Pancreas (tissue), 8 donors: ENCODE results near the gene CCDC190. TPM values are rescaled to one million over a fixed set of nuclear protein-coding genes. Genes with fewer than 3 reads are reported as not detected.

ENCODE experiments used
- polyA plus RNA-seq, 2 donors: library from polyadenylated mRNA; stranded (reverse); fragments of 200-250 nt; gene quantifications; one replicate each; pipeline ENCODE4 v1.2.3, GENCODE V29; 2013
- total RNA-seq, 6 donors: library from RNA; stranded (reverse); fragmentation: NEBNext Ultra II Directional in 4 of 6; extraction: Animal tissue kit (Norgen Biotek cat#: 25700) in 4 of 6; gene quantifications; one replicate each; pipeline versions ENCODE4 v1.2.1 to v1.2.4, GENCODE V29; 2021 to 2023
- donor health status: healthy with polysubstance abuse.
- donor health status: DM: no; HTN: no; CAD: no; lungs with moderate emphysema.
- donor health status: DM: no; HTN: no; CAD: no.
- donor health status: Bipolar disorder and iron deficiency.
- donor health status: DM: yes; HTN: yes; CAD: no.
- donor health status: DM: no; HTN: no; CAD: no.
- donor health status: DM: no; HTN: no; CAD: no.
- donor health status: DM: yes; HTN: yes; CAD: no.

CCDC190 gene
- total and polyA plus RNA-seq, 8 donors = not detected

Other genes with a start within 250 kb of the CCDC190 start
- 10 to 100 TPM in 1 of 6 donors, 1 to 10 TPM in 5; 2.5 to 14.6 (median 5.4) TPM for gene DDR2, start 228.7 kb downstream of the CCDC190 start, total RNA-seq
- gene DDR2, start 228.7 kb downstream of the CCDC190 start, polyA plus RNA-seq = 1 to 10 TPM; 1.4 to 2.8 TPM
- gene HSD17B7, start 70.5 kb downstream of the CCDC190 start, total RNA-seq = 10 to 100 TPM in 1 of 6 donors, 1 to 10 TPM in 5; 4.1 to 10.8 (median 6.1) TPM
- 10 to 100 TPM in 1 of 2 donors, 1 to 10 TPM in 1; 7.3 to 14.2 TPM for gene HSD17B7, start 70.5 kb downstream of the CCDC190 start, polyA plus RNA-seq
- gene RGS4, start 208.2 kb upstream of the CCDC190 start, total RNA-seq = 10 to 100 TPM in 1 of 6 donors, 1 to 10 TPM in 4, under 1 TPM in 1; 0.46 to 10.4 (median 2.7) TPM
- gene RGS4, start 208.2 kb upstream of the CCDC190 start, polyA plus RNA-seq = 10 to 100 TPM in 1 of 2 donors, 1 to 10 TPM in 1; 1.7 to 15.0 TPM